ENCODE data around the gene ZIC5.

ZIC5 gene

DNA sequence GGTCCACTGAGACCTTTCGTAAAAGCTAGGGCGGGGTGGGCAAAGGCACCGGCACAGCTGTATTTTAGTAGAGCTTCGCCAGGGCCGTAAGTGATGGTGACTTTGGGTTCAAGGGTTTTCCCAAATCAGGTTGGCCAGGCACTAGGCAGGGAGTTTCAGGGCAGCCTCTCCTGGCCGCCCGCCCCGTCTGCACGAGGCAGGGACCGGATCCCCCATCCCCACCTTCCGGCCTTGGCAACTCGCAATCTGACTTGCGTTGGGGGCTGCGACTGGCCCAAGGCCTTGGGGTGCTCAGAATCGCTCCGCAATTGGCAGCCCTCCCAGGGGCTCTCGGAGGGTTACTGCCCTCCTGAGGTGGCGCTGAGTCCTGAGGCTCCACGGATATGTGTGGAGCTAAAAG is 4.1 kb upstream of the ZIC5 start:
- DNase-seq (ENCODE audit: low read depth): no peak

DNA sequence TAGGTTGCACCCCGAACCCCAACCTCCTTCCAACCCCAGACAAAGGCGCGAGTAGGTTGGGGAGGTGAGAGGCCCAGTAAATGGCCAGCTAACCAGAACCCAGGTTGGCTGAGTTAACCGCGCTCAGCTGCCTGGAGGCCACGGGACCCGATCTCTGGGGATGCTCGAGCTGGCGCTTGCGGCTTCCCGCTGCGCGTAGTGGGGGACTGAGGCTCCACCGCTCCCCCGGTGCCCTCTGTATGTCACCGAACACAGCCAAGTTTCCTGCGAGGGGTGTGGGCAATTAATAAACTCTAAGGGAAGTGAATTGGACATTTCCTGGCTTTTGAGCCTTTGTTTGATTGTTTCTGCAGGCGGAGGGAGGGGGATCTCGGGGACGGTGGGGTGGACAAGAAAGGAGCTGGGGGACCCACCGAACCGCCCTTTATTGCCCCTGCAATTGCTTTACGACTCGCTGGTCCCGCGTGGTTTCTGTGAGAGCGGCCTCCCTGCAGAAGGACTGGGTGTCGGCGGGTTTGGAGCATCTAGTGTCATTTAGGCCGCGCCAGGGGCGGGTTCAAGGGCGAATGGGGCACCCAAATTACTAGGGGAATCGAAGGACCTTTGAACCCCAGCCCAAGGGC is 3.5 kb upstream of the ZIC5 start:
- no peak for DNase-seq (ENCODE audit: low read depth)

DNA sequence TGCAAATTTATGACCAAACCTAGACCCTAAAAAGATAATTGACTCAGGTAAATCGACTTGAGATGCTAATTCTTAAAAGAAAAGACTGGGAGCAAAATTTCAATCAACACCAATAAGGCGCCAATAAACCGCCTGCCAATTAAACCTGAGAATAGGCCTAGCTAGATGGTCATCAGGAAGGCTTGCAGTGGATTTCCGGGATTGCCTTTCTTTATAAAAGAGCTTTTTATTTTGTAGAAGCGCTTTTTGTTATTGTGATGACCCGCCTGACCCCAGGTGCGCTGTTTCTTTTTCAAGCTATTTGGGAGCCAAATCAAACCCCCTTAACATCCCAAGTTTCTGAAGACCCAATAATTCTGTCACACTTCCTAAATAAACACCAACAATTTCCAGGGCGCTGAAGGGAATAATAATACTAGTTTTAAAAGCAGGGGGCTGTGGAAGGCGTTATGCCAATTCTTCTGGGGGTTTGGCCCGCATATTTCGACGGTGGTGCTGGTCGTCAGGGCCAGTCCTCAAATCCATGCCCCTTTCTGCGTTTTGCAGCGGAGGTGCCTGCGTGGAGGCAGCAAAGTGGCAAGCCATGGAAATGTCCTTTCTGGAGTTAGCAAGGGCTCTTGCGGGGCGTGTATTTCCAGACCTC is 2.9 kb upstream of the ZIC5 start:
- no peak for DNase-seq (ENCODE audit: low read depth)

DNA sequence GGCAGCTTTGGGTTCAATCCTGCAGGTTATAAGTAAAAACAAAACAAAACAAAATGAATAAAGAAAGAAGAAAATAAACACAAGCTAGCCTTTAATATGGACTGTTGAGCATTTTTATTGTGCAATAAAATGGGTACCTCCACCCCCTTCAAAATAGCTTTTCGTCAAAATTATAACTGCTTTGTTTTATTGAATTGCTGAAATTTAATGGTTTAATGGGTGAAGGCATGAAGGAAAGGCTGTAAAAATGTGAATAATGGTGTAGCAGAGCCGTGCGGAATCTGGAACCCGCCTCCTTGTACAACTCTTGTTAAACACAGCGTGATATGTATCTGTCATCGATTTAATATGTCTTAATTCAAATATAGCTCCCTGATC is 2.2 kb upstream of the ZIC5 start:
- DNase-seq (ENCODE audit: low read depth): no peak

DNA sequence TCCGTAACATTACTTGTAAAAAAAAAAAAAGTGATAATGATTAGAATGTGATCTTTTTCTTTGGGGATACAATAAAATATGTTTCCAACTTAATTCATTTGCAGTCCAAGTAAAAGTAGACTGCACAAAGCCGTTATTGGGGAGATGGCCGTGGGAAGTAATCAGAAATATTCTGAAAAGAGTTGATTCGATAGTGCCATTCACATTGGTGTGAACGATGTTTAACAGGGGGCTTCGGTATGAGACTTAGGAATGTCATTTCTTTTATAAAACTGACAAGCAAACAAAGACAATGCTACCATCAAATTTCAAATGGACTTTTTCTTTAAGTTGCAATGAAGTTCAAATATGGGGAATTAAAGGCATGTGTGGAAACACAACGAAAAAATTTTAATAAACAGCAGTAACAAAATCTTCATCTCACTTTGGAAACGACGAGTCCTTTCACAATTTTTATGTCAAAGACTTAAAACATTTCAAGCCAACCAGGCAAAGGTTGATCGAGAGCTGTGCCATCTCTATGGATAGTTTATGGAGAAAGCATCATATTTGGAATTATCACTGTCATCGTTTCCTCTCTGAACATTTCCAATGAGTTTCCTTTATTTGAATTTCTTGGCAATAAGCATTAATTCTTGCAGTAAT is 1.7 kb upstream of the ZIC5 start:
- no peak for DNase-seq (ENCODE audit: low read depth)

DNA sequence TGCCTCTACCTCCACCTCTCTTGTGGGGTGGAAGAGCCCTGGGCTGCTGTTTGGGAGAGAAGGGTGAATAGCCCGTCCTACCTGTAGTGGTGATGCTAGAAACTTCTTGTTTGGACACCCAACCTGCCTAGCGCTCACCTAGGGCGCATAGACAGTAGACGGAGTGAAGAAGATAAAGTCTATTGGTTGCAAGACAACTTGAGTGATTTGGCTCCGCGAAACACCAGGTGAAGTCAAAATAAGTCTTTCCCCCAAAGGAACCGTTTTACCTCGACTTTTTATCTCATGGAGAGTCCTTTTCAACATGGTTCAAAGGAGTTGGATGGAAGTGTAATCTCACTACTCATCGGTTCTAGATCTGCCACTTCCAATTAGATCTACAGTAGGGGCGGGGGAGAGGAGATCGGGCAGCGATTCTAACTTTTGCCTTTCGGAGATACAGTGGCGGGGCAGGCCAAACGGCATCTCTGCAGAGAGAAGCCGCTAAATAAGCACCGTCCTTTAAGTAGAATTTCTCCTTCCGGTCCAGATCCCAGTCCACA is 694 bp upstream of the ZIC5 start:
- DNase-seq (ENCODE audit: low read depth): no peak

DNA sequence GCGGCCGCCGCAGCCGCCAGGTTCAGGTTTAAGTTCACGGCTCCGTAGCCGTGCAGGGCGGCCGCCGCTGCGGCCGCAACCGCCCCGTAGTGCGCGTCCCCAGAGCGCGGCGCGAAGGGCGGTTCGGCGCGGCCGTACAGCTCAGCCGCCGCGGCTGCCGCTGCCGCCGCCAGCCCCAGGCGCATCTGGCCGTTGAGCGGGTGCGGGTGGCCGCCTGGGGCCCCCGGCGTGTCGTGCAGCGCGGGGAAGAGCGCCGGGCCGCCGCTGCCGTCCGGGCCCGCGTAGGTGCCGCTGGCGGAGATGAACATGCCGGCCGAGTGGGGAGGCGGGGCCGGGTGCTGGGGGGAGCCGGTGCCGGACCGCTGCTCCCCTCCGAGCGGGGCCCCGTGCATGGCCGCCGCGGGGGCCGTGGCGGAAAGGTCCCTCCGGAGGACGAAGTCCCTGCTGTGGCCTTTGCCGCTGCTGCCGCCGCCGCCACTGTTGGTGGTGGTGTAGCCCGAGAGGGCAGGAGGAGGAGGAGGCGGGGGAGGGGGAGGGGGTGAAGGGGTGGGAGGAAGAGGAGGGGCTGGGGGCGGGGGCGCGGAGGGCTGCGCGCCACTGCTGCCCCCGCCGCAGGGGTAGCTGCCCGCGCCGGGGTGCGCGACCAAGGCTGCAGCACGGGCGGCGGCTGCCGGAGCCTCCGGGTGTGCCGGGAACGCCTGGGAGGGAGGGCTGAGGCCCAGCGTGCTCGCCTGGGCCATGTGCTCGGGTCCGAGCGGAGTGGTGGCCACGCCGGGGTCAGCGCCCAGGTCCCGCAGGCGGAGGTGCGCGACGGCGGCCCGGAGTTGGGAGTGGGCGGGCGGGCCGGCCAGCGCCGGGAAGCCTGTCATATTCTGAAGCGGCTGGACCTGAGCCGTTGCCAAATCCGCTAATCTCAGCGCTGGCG is 654 bp downstream of the ZIC5 start:
- DNase-seq (ENCODE audit: low read depth): no peak

DNA sequence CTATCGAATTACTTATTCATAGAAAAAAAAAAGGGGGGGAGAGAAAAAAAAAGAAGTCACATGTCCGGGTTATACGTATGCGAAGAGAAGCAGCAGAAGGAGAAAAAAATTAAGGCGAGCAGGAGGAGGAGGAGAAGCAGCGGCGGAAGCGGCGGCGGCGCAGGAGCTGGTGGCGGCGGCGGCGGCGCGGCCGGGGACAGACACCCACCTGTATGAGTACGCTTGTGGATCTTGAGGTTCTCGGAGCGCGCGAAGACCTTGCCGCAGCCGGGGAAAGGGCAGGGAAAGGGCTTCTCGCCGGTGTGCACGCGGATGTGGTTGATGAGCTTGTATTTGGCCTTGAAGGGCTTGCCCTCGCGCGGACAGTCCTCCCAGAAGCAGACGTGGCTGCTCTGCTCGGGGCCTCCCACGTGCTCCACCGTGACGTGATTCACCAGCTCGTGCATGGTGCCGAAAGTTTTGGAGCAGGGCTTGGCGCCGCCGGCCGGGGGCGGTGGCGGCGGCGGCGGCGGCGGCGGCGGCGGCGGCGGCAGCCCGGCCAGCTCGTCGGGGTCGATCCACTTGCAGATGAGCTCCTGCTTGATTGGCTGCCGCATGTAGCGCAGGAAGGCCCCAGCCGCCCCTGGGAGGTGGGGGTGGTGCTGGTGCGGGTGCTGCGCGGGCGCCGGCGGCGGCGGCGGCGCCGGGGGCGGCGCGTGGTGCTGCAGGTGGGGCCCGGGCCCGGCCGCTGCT is 1.5 kb downstream of the ZIC5 start:
- DNase-seq (ENCODE audit: low read depth): no peak

DNA sequence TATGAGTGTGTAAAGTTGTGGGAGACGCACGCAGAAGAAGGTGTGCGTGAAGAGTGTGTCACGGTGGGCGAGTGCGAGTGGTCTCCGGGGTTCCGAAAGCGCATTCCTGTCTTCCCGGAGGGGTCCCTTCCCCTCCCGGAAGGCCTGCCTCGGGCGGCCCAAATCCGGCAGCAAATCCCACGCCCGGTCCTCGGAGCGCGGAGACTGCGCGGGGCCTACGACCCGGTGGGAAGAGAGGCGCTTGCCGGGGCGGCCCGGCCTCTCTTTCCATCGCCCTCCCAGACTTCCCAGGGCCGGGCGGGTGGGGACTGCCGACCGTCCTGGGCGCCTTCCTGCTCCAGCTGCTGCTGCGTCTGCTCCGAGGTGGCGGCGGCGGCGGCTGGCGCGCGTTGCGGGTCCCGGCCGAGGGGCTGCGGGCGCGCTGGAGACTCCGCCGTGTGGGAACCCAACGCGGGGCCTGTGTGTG is 2.1 kb downstream of the ZIC5 start:
- no peak for DNase-seq (ENCODE audit: low read depth)

DNA sequence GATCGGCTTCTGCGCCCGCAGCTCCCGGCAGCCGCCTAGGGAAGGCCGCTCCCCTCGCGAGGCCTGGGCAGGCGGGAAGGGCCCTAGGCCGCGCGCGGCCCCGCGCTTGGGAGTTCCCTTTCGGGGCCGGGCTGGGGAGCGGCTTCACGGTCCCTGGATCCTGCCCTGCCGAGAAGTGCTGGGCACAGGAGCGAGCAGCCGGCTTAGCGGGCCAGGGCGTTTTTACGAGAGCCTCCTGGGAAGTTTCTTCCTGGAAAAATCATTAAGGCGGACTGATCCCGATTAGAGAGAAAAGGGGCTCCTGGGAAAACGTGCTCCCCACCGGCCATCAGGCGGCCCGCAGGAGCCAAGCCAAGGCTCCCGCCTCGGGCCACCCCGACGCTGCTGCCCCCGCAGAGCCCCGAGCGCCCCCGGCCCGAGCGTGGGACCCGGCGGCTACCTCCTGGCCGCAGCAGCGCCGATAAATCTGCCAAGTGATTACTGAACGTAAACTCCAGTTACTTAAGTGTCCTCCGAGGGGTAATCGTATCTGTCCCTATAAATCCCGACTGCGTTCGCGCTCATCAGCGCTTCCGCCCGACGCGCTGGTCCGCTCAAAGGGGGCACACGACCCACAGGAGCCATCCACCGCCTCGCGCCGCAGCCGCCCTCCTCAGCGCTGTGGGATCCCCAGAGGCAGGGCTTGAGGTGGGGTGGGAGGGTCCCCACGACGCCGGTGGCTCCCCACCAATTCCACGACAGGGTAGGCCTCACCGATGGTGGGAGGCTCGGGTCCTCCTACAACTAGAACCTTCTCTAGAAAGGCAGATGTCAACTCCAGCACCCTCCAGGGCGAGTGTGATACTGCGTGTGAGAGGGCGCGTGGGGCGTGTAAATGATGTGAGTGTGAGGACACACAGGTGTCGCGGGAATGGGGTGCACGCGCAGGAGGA is 2.8 kb downstream of the ZIC5 start:
- no peak for DNase-seq (ENCODE audit: low read depth)

DNA sequence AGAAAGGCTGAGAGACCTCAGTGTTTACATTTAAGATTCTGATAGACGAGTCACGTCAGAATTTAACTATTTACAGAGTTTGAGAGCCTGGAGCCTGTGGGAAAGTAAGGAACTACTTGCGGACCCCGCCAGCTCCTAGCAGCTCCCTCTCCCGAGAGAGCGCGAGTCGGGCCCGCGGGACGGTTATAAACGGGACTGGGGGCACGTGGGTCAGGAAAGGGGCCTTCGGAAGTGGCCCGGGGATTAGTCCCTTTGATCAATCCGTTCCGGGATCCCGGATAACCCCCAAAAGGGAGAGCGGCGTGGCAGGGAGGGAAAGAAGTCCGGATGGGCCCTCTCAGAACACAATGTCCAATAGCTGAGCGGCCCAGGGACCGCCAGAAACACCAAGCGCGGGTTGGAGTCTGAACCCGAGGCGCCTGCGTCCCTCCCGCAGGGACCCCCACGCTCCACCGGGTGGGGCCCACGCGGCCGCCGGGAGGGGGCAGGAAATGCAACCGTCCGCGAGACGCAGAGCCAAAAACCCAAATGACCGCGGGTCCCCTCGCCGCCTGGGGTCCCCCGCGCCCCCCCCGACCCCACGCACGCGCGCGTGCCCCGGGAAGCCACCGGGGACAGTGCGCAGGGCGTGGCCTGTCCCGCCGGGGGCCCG is 3.6 kb downstream of the ZIC5 start:
- no peak for DNase-seq (ENCODE audit: low read depth)

DNA sequence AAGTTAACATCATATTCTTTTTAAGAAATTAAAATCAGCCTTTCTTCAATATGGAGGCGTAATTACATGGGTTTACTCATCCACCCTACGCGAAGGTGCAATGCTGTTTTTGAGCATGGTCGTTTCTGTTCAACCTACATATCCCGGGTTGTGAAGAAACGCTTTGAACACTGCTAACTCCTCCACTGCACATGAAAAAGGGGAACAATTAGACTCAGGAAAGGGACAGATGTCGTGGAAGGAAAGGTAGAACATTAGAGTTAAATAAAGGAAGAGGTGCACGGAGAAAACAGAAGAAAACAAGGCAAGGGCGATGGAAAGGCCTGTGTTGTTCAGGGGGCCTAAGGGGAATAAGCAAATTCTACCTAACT is 4.1 kb downstream of the ZIC5 start:
- no peak for DNase-seq (ENCODE audit: low read depth)

DNA sequence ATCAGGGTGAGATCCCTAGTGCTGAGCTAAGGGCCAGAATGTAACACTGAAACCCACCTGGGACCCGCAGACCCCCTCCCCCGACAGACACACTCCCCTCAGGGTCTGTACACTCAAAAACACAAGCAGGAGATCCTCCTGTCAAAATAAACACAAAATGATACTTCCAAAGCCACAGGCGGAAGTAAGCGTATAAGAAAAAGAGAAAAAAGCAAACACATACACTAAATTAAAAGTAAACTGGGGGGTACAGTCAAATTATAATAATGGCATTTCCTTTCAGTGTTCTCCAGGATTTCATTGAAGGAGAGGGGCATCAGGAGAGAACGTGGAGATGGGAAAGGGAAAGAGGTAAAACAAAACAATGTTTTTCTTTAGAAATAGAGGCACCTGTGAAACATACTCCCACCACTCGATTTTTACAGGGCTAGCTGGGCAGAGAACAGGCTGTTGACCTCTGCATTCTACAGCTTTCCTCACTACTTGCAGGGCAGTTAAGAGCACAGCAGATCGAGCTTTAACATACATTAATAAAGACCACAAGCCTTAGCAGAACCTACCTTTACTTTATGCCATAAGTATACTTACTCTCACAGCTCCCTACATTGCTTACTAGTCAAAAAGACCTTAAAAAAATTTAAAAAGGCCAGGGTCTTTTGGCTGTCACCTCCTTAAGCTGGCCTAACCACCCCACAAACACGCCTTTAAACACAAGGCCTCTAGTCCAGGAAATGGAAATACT is 5.3 kb downstream of the ZIC5 start:
- DNase-seq (ENCODE audit: low read depth): no peak

DNA sequence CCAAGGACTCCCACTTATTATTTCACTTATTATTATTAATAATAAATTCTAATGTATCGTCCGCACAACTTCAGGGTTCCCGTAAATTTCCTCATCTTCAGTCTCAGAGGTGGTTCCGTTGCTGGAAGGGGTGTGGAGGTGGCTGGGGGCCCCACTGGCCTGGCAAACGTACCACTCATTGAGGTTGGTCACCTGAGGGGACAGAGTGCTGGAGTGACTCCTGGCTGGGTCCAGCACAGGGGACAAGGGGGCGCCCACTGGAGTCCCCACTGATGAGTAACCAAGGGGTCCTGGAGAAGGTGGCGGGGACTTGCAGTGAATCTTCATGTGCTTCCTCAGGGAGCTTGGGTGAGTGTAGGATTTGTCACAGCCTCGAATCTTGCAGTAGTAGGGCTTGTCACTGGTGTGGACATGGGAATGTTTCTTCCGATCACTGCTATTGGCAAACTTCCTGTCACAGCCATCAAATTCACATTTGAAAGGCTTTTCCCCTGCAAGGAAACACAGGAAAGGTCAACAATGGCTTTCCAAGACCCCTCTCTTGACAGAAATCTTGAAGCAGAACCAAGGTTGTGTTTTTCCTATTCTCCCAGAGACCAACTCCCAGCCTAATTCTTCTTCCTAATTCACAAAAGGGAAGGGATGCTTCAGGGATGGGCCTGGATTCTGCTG is 6.1 kb downstream of the ZIC5 start:
- no peak for DNase-seq (ENCODE audit: low read depth)

DNA sequence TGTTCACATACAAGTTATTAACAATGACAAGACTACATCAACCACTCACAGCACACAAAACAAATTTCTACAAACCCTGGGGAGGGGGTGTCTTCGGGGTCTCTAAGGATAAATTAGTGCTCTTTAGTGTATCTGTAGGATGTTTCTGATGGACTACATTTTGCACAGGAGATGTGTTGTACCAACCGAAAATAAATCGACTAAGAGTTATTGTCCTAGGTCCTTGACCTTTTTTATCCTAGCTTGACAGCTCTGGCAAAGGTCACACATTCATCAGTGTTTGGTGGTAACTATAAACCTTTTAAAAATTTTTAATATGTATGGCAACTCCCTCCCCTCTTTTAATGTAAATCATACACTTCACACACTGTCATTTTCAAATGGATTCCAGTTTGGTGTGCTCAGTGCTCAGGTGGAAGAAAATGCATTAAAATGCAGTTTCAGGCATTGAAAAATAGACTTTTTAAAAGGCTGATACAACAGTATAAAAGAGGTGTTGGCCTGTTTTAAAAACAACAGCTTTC is 7.7 kb downstream of the ZIC5 start:
- no peak for DNase-seq (ENCODE audit: low read depth)

DNA sequence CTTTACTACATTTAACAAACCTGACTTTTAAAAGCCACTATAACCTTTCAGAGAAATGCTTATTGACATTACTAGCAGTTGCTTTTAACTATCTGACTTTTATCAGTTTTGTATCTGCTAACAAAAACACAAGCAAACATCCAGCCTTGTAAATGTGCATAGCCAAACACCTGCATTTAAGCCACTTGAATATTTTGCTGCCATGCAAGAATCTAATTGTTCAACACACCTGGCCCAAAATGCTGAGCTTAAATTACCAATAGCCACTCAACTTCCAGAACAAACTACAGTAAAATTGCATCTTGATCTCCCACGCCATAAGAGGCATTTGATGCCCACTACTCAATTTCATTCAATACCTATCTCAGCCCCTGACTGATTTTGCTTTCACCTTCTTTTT is 9.3 kb downstream of the ZIC5 start:
- no peak for DNase-seq (ENCODE audit: low read depth)

DNA sequence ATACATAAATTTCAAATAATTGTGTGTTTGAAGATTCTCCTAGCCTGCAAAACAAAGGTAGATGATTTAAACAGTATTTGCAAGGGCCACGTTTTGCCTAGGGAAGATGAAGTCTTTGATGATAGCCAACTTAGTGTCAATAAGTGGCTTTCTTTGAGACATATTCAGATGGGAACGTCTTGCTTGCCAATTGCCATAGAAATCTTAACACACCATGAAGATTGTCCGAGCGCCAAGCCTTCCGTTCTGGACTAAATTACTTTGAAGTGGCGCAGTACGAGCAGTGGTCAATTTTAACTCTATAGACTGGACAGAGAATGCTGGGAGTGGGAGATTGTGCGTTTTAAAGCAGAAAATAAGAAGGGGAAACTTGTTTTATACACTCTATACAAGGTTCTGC is 9.9 kb downstream of the ZIC5 start:
- DNase-seq (ENCODE audit: low read depth): no peak

DNA sequence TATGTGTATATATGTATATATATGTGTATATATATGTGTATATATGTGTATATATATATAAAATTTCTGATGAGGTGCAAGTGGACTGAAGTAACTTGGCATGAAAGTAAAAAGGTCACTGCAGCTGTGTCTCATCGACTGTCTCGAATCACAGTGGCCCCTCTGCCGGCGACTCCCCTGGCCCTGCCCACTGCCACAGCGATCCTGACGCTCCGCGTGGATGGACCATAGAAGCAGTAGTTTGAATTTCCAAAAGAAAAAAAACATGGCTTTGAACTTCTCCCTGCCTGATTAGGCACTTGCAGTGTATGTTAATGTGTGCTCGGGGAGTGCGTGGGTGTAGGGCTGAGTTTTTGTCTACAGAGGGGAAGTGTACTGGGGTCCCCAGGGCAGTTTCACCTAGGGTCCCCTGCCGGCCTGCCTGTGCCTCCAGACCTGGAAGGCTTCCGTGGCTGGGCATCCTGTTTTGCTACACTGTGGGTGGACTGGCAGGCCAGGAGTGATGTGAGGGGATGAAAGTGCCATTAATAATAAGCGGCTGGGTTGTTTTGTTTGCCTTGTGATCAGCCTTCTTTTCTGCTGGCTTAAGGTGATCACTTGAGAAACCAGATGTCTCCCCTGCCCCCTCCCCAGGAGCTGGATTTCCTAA is 10.8 kb downstream of the ZIC5 start:
- no peak for DNase-seq (ENCODE audit: low read depth)
